ENCODE measurements around the gene GRM8.

Gene GRM8

DNA sequence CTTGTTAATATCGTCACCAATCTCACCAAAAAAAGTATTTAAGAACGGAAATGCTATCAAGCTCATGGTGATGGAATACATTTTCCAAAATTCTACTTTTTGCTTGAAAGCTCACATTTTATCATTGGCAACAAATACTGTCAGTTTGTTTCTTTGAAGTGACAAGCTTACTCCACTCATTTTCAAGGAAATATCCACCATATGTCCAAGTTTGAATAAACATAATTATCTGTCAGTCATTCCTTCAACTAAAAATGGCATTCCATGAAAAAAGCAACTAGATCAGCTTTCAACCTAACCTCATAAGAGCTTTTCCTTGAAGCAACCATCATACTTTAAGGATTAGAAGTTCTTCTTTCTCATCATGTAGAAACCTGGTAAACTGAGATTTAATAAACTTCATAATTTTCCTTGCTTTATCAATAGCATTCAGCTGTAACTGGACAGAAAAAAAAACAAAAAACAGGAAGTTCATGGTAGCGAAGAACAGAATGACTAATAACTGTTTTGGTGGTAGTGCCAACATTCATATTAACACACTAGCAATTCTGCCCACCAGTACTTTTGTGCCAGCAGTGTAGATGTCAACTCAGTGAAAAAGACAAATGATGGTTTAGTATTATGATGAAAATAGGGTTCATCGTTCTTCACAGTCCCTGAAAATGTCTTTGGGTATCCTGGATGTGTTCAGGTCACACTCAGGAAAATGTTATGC, 764.9 kb downstream of the GRM8 start:
- Histone ChIP-seq H3K9me2 (replicated peaks; ENCODE audit: low read depth, low read length) (no peaks in the 10 kb centered on the region), H3K9ac (ENCODE audit: low read depth, low read length, poor library complexity, severe bottlenecking) (no peak overlapping the region), H3K9me3 (ENCODE audit: insufficient read depth, low read depth, low read length) (peaks cover 3% of the 10 kb centered on the region; the same call in 1 of the 2 replicates), H3K4me3 (ENCODE audit: low read length, poor library complexity, severe bottlenecking) (no peak overlapping the region), H3K27me3 (ENCODE audit: insufficient read depth, low read length, poor library complexity, severe bottlenecking) (no peaks in the 10 kb centered on the region), H3K4me2 (ENCODE audit: low read depth, low read length, poor library complexity, severe bottlenecking) (no peak overlapping the region), H3K36me3 (ENCODE audit: insufficient read depth, low read length) (no peaks in the 10 kb centered on the region), H3F3A (ENCODE audit: low read depth) (no peaks in the 10 kb centered on the region), H3K4me1 (ENCODE audit: insufficient read depth, low read length, poor library complexity, severe bottlenecking) (no peaks in the 10 kb centered on the region), H4K20me1 (ENCODE audit: insufficient read depth, low read length, poor library complexity, severe bottlenecking) (no peaks in the 10 kb centered on the region), H2AFZ (ENCODE audit: low read length) (no peak overlapping the region), H3K79me2 (ENCODE audit: insufficient read depth, low read length) (no peaks in the 10 kb centered on the region)
- no peak for TF ChIP-seq EZH2phosphoT487 (IDR thresholded peaks at IDR 0.05; ENCODE audit: borderline replicate concordance)
- TF ChIP-seq, protein P1, sequence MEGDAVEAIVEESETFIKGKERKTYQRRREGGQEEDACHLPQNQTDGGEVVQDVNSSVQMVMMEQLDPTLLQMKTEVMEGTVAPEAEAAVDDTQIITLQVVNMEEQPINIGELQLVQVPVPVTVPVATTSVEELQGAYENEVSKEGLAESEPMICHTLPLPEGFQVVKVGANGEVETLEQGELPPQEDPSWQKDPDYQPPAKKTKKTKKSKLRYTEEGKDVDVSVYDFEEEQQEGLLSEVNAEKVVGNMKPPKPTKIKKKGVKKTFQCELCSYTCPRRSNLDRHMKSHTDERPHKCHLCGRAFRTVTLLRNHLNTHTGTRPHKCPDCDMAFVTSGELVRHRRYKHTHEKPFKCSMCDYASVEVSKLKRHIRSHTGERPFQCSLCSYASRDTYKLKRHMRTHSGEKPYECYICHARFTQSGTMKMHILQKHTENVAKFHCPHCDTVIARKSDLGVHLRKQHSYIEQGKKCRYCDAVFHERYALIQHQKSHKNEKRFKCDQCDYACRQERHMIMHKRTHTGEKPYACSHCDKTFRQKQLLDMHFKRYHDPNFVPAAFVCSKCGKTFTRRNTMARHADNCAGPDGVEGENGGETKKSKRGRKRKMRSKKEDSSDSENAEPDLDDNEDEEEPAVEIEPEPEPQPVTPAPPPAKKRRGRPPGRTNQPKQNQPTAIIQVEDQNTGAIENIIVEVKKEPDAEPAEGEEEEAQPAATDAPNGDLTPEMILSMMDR (conservative IDR thresholded peaks at IDR 0.05; ENCODE audit: low read length) = no peak

DNA sequence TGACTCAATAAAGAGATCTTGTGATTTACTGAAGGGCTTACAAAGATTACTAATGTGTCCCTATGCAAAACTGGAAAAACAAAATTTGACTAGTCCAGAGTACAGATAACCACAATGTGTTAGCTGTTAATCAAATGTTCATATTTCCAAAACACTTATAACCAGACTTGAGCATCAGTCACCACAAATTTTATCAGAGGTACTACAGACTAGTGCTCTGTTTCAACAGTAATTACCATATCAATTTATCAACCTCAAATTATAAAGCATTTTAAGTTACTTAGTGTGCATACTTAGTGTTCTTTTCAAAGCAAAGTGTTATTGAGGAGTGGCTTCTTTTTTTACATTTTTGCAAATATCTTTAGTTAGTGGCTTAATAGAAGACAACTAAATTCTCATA, 765.9 kb downstream of the GRM8 start:
- no peak for TF ChIP-seq EZH2phosphoT487 (IDR thresholded peaks at IDR 0.05; ENCODE audit: borderline replicate concordance)
- no peaks in the 10 kb centered on the region for H3K79me2 ChIP-seq (ENCODE audit: insufficient read depth, low read length)
- H4K20me1 ChIP-seq (ENCODE audit: insufficient read depth, low read length, poor library complexity, severe bottlenecking) = no peaks in the 10 kb centered on the region
- H3K36me3 ChIP-seq (ENCODE audit: insufficient read depth, low read length) = no peaks in the 10 kb centered on the region
- H3K27me3 ChIP-seq (ENCODE audit: insufficient read depth, low read length, poor library complexity, severe bottlenecking) = no peaks in the 10 kb centered on the region
- H3K9me3 ChIP-seq (ENCODE audit: insufficient read depth, low read depth, low read length) = peaks cover 3% of the 10 kb centered on the region; the same call in 1 of the 2 replicates
- H3K4me2 ChIP-seq (ENCODE audit: low read depth, low read length, poor library complexity, severe bottlenecking) = no peak overlapping the region
- no peaks in the 10 kb centered on the region for H3K9me2 ChIP-seq (replicated peaks; ENCODE audit: low read depth, low read length)
- H3F3A ChIP-seq (ENCODE audit: low read depth) = no peaks in the 10 kb centered on the region
- H3K9ac ChIP-seq (ENCODE audit: low read depth, low read length, poor library complexity, severe bottlenecking) = no peak overlapping the region
- no peak overlapping the region for H3K4me3 ChIP-seq (ENCODE audit: low read length, poor library complexity, severe bottlenecking)
- no peak overlapping the region for H2AFZ ChIP-seq (ENCODE audit: low read length)
- H3K4me1 ChIP-seq (ENCODE audit: insufficient read depth, low read length, poor library complexity, severe bottlenecking) = no peaks in the 10 kb centered on the region

DNA sequence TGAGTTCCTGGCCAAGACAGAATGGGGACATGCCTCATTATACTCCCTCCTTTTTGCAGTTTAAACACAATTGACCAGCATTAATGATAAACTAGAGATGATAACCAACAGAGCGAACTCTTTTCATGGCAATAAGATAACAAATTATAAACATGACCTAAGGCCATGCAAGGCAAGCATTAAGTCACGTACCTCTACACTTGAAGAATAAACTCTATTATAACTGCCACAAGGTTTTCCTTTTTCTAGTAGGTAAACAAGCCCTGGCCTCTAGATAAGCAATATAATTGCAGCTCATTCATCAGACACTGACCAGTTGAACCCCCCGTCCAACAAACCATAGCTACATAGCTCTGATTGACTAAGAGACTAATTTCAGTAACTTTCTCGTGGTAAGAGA, 767.0 kb downstream of the GRM8 start:
- Histone ChIP-seq H3K79me2 (ENCODE audit: insufficient read depth, low read length) (no peaks in the 10 kb centered on the region), H3K9me2 (replicated peaks; ENCODE audit: low read depth, low read length) (no peaks in the 10 kb centered on the region), H2AFZ (ENCODE audit: low read length) (no peak overlapping the region), H4K20me1 (ENCODE audit: insufficient read depth, low read length, poor library complexity, severe bottlenecking) (no peaks in the 10 kb centered on the region), H3K4me1 (ENCODE audit: insufficient read depth, low read length, poor library complexity, severe bottlenecking) (no peaks in the 10 kb centered on the region), H3K9me3 (ENCODE audit: insufficient read depth, low read depth, low read length) (no peaks in the 10 kb centered on the region), H3K27me3 (ENCODE audit: insufficient read depth, low read length, poor library complexity, severe bottlenecking) (no peaks in the 10 kb centered on the region), H3K9ac (ENCODE audit: low read depth, low read length, poor library complexity, severe bottlenecking) (no peak overlapping the region), H3K36me3 (ENCODE audit: insufficient read depth, low read length) (no peaks in the 10 kb centered on the region), H3K4me2 (ENCODE audit: low read depth, low read length, poor library complexity, severe bottlenecking) (no peak overlapping the region), H3F3A (ENCODE audit: low read depth) (no peaks in the 10 kb centered on the region), H3K4me3 (ENCODE audit: low read length, poor library complexity, severe bottlenecking) (no peak overlapping the region)
- TF ChIP-seq, protein P1 (conservative IDR thresholded peaks at IDR 0.05; ENCODE audit: low read length) = no peak
- TF ChIP-seq EZH2phosphoT487 (IDR thresholded peaks at IDR 0.05; ENCODE audit: borderline replicate concordance) = no peak

DNA sequence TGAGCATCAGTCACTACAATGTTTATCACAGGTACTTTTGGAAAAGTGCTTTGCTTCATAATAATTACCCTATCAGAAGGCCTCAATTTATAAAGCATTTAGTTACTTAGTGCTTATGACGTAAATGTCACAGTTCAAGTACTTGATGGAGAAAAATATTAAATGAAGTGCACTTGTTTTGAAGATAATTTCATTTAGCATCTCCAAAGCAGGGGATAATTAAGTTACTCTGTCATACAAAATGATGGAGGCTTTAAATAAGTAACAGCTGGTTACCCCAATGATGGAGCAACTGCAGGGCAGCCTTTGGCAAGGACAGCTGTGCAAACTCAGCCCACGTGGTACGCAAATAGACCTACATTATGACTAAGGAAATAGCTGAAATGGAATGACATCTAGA, 768.8 kb downstream of the GRM8 start:
- H3K9me3 ChIP-seq (ENCODE audit: insufficient read depth, low read depth, low read length) = no peaks in the 10 kb centered on the region
- H2AFZ ChIP-seq (ENCODE audit: low read length) = no peak overlapping the region
- H3K4me1 ChIP-seq (ENCODE audit: insufficient read depth, low read length, poor library complexity, severe bottlenecking) = no peaks in the 10 kb centered on the region
- H3K4me3 ChIP-seq (ENCODE audit: low read length, poor library complexity, severe bottlenecking) = no peak overlapping the region
- no peaks in the 10 kb centered on the region for H4K20me1 ChIP-seq (ENCODE audit: insufficient read depth, low read length, poor library complexity, severe bottlenecking)
- H3K9ac ChIP-seq (ENCODE audit: low read depth, low read length, poor library complexity, severe bottlenecking) = no peak overlapping the region
- TF ChIP-seq EZH2phosphoT487 (IDR thresholded peaks at IDR 0.05; ENCODE audit: borderline replicate concordance) = no peak
- TF ChIP-seq, protein P1 (conservative IDR thresholded peaks at IDR 0.05; ENCODE audit: low read length) = no peak
- no peaks in the 10 kb centered on the region for H3F3A ChIP-seq (ENCODE audit: low read depth)
- H3K4me2 ChIP-seq (ENCODE audit: low read depth, low read length, poor library complexity, severe bottlenecking) = no peak overlapping the region
- H3K36me3 ChIP-seq (ENCODE audit: insufficient read depth, low read length) = no peaks in the 10 kb centered on the region
- no peaks in the 10 kb centered on the region for H3K79me2 ChIP-seq (ENCODE audit: insufficient read depth, low read length)
- no peaks in the 10 kb centered on the region for H3K9me2 ChIP-seq (replicated peaks; ENCODE audit: low read depth, low read length)
- H3K27me3 ChIP-seq (ENCODE audit: insufficient read depth, low read length, poor library complexity, severe bottlenecking) = no peaks in the 10 kb centered on the region
